Activated CD4-positive, alpha-beta T cell treated with anti-CD3 and anti-CD28 coated beads, Interleukin-2, amount 10 ng/mL, durations not matched to agents 24 days and 14 days (primary cell): ENCODE data around the gene ENDOV. TPM values are rescaled to one million over a fixed set of nuclear protein-coding genes. Genes with fewer than 3 reads are reported as not detected.

ENCODE experiments used
- DNase-seq: peaks from one replicate; pipeline ENCODE4 v3.0.0; 2022
- H3K27ac Mint-ChIP-seq: one replicate; pipeline ENCODE4 v1.8.0; 2022; ENCODE audit warnings: mild to moderate bottlenecking, mixed read lengths
- H3K27me3 Mint-ChIP-seq: one replicate; pipeline ENCODE4 v1.8.0; 2022; ENCODE audit warnings: mixed read lengths
- H3K36me3 Mint-ChIP-seq: one replicate; pipeline ENCODE4 v1.8.0; 2022; ENCODE audit warnings: low read depth, mild to moderate bottlenecking, mixed read lengths
- H3K4me1 Mint-ChIP-seq: one replicate; pipeline ENCODE4 v1.8.0; 2021; ENCODE audit warnings: mixed read lengths
- H3K4me3 Mint-ChIP-seq: one replicate; pipeline ENCODE4 v1.8.0; 2022; ENCODE audit warnings: mild to moderate bottlenecking, moderate library complexity, mixed read lengths
- H3K9me3 Mint-ChIP-seq: one replicate; pipeline ENCODE4 v1.8.0; 2021; ENCODE audit warnings: mixed read lengths
- intact Hi-C: fragments of 100-400 bp; cut with micrococcal nuclease; formaldehyde crosslinking; loops from one replicate; pipeline ENCODE4 v1.15.1; 2023
- total RNA-seq: library from RNA; stranded (reverse); gene quantifications from 2 replicates; pipeline ENCODE4 v1.2.3, GENCODE V29; 2022

The ENDOV gene
- total RNA-seq, 1 donor from 2014 or later, result 16.4 TPM

- Mint-ChIP-seq H3K9me3 (no peaks in the 10 kb centered on the region), H3K27me3 (no peaks in the 10 kb centered on the region), H3K27ac (no peak overlapping the region), H3K36me3 (no peaks in the 10 kb centered on the region), H3K4me3 (no peak overlapping the region), H3K4me1 (no peaks in the 10 kb centered on the region)
- DNase-seq, result no peak
- intact Hi-C loops, result no loop called here
These were observed 23.8 kb downstream of the ENDOV start for GRCh38 chr17:80438806-80439205.

- Mint-ChIP-seq H3K27ac (no peak overlapping the region), H3K36me3 (no peaks in the 10 kb centered on the region), H3K4me1 (no peaks in the 10 kb centered on the region), H3K9me3 (no peaks in the 10 kb centered on the region), H3K27me3 (no peaks in the 10 kb centered on the region), H3K4me3 (no peak overlapping the region)
- intact Hi-C loops, result no loop called here
- no peak for DNase-seq
These were observed 24.5 kb downstream of the ENDOV start for GRCh38 chr17:80439499-80439898.

GRCh38 chr17:80441133-80441578 lies 26.2 kb downstream of the ENDOV start:
- Mint-ChIP-seq H3K27ac (no peak overlapping the region), H3K4me3 (no peak overlapping the region), H3K36me3 (no peaks in the 10 kb centered on the region), H3K27me3 (no peaks in the 10 kb centered on the region), H3K9me3 (no peaks in the 10 kb centered on the region), H3K4me1 (no peaks in the 10 kb centered on the region)
- intact Hi-C loops, result no loop called here
- peak; percentile 91 for DNase-seq

- Mint-ChIP-seq H3K9me3 (no peaks in the 10 kb centered on the region), H3K27ac (no peak overlapping the region), H3K4me1 (no peaks in the 10 kb centered on the region), H3K27me3 (no peaks in the 10 kb centered on the region), H3K4me3 (no peak overlapping the region), H3K36me3 (no peaks in the 10 kb centered on the region)
- intact Hi-C loops, result no loop called here
- no peak for DNase-seq
These were observed 26.8 kb downstream of the ENDOV start for GRCh38 chr17:80441598-80442322.

GRCh38 chr17:80442323-80442659 lies 27.3 kb downstream of the ENDOV start:
- Mint-ChIP-seq H3K4me3 (no peak overlapping the region), H3K27ac (no peak overlapping the region), H3K4me1 (no peaks in the 10 kb centered on the region), H3K36me3 (no peaks in the 10 kb centered on the region), H3K27me3 (no peaks in the 10 kb centered on the region), H3K9me3 (no peaks in the 10 kb centered on the region)
- intact Hi-C loops, result no loop called here
- DNase-seq, result no peak

- intact Hi-C loops, result no loop called here
- Mint-ChIP-seq H3K4me3 (no peak overlapping the region), H3K36me3 (no peaks in the 10 kb centered on the region), H3K9me3 (no peaks in the 10 kb centered on the region), H3K4me1 (no peaks in the 10 kb centered on the region), H3K27me3 (no peaks in the 10 kb centered on the region), H3K27ac (no peak overlapping the region)
- DNase-seq, result no peak
These were observed 27.8 kb downstream of the ENDOV start for GRCh38 chr17:80442764-80443163.

GRCh38 chr17:80443498-80443897 lies 28.5 kb downstream of the ENDOV start:
- Mint-ChIP-seq H3K9me3 (no peaks in the 10 kb centered on the region), H3K27ac (no peak overlapping the region), H3K4me1 (no peaks in the 10 kb centered on the region), H3K36me3 (no peaks in the 10 kb centered on the region), H3K27me3 (no peaks in the 10 kb centered on the region), H3K4me3 (no peak overlapping the region)
- no peak for DNase-seq
- intact Hi-C loops, result no loop called here

- H3K9me3 Mint-ChIP-seq, result no peaks in the 10 kb centered on the region
- no peak overlapping the region for H3K27ac Mint-ChIP-seq
- H3K4me3 Mint-ChIP-seq, result no peak overlapping the region
- DNase-seq, result no peak
- H3K36me3 Mint-ChIP-seq, result no peaks in the 10 kb centered on the region
- H3K4me1 Mint-ChIP-seq, result no peaks in the 10 kb centered on the region
- intact Hi-C loops, result no loop called here
- no peaks in the 10 kb centered on the region for H3K27me3 Mint-ChIP-seq
These were observed 29.1 kb downstream of the ENDOV start for GRCh38 chr17:80443916-80444643.

GRCh38 chr17:80444644-80444979 lies 29.6 kb downstream of the ENDOV start:
- Mint-ChIP-seq H3K4me3 (no peak overlapping the region), H3K9me3 (no peaks in the 10 kb centered on the region), H3K4me1 (no peaks in the 10 kb centered on the region), H3K27ac (no peak overlapping the region), H3K27me3 (no peaks in the 10 kb centered on the region), H3K36me3 (no peaks in the 10 kb centered on the region)
- DNase-seq, result no peak
- intact Hi-C loops, result no loop called here

GRCh38 chr17:80445007-80445725 lies 30.2 kb downstream of the ENDOV start:
- Mint-ChIP-seq H3K27me3 (no peaks in the 10 kb centered on the region), H3K27ac (no peak overlapping the region), H3K4me3 (no peak overlapping the region), H3K4me1 (no peaks in the 10 kb centered on the region), H3K36me3 (no peaks in the 10 kb centered on the region), H3K9me3 (no peaks in the 10 kb centered on the region)
- intact Hi-C loops, result no loop called here
- no peak for DNase-seq

GRCh38 chr17:80445726-80446110 lies 30.8 kb downstream of the ENDOV start:
- H3K27me3 Mint-ChIP-seq, result no peaks in the 10 kb centered on the region

GRCh38 chr17:80446645-80447405 lies 31.9 kb downstream of the ENDOV start:
- no peaks in the 10 kb centered on the region for H3K27me3 Mint-ChIP-seq
- no peak overlapping the region for H3K27ac Mint-ChIP-seq
- no peak overlapping the region for H3K4me3 Mint-ChIP-seq
- no peak for DNase-seq
- H3K36me3 Mint-ChIP-seq, result no peaks in the 10 kb centered on the region
- no peaks in the 10 kb centered on the region for H3K9me3 Mint-ChIP-seq
- intact Hi-C loops, result no loop called here
- no peaks in the 10 kb centered on the region for H3K4me1 Mint-ChIP-seq

More at GRCh38 chr17:80445726-80446110, 30.8 kb downstream of the ENDOV start:
- Mint-ChIP-seq H3K4me3 (no peak overlapping the region), H3K36me3 (no peaks in the 10 kb centered on the region), H3K4me1 (no peaks in the 10 kb centered on the region), H3K27ac (no peak overlapping the region), H3K9me3 (no peaks in the 10 kb centered on the region)
- no peak for DNase-seq
- intact Hi-C loops, result no loop called here

GRCh38 chr17:80447790-80448189 lies 32.8 kb downstream of the ENDOV start:
- Mint-ChIP-seq H3K27me3 (no peaks in the 10 kb centered on the region), H3K4me3 (no peak overlapping the region), H3K9me3 (no peaks in the 10 kb centered on the region), H3K4me1 (no peaks in the 10 kb centered on the region), H3K27ac (no peak overlapping the region), H3K36me3 (no peaks in the 10 kb centered on the region)
- intact Hi-C loops, result no loop called here
- DNase-seq, result no peak
